ENCODE measurements around the gene HCFC1.

Gene HCFC1

GRCh38 chrX:153921511-153922446, 49.8 kb downstream of the HCFC1 start:
- no peak for DNase-seq

- no peak for DNase-seq
These were observed 50.5 kb downstream of the HCFC1 start for GRCh38 chrX:153921070-153921469.

DNA sequence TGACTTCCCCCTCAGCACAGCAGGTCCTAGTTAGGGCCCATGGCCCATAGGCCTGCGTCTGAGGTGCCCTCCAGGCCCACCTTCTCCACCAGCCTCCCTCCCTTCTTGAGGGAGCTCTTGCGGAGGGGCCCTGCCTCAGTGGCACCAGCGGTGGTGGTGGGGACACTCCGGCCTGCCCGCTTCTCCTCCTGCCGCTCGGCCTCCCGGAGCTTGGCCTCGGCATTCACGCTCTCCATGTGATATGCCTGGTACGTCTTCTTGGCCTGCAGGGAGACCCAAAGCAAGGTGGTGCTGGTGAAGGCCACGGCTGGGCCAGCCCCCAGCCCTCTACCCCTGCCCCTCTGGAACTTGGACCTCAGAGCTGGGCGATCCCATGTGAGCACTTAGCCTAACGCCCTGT, 51.1 kb downstream of the HCFC1 start:
- no peak for DNase-seq

GRCh38 chrX:153919281-153919680, 52.3 kb downstream of the HCFC1 start:
- DNase-seq = no peak

GRCh38 chrX:153917869-153918268, 53.7 kb downstream of the HCFC1 start:
- DNase-seq = no peak

DNA sequence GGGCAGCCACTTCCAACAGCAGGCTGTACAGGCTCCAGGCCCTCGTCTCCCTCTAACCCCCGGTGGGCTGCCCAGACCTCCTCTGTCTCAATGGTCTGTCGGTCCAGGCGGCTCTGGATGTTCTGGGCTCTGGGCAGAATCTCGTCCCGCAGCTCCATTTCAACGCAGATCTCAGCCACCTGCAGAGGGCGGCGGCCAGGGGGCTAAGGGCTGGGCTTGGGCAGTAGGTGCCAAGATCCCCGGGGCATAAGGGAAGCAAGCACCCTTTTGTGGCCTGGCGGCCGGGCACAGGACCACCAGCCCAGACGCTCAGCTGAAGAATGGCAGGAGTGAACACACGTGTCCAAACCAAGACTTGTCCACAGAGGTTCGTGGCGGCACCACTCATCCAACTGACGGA, 57.9 kb downstream of the HCFC1 start:
- DNase-seq = no peak

- DNase-seq = no peak
These were observed 58.4 kb downstream of the HCFC1 start for GRCh38 chrX:153913211-153913610.

- no peak for DNase-seq
These were observed 59.8 kb downstream of the HCFC1 start for GRCh38 chrX:153911798-153912197.

GRCh38 chrX:153910446-153910845, 61.2 kb downstream of the HCFC1 start:
- DNase-seq = no peak

- DNase-seq = no peak
These were observed 61.6 kb downstream of the HCFC1 start for GRCh38 chrX:153909980-153910360.

DNA sequence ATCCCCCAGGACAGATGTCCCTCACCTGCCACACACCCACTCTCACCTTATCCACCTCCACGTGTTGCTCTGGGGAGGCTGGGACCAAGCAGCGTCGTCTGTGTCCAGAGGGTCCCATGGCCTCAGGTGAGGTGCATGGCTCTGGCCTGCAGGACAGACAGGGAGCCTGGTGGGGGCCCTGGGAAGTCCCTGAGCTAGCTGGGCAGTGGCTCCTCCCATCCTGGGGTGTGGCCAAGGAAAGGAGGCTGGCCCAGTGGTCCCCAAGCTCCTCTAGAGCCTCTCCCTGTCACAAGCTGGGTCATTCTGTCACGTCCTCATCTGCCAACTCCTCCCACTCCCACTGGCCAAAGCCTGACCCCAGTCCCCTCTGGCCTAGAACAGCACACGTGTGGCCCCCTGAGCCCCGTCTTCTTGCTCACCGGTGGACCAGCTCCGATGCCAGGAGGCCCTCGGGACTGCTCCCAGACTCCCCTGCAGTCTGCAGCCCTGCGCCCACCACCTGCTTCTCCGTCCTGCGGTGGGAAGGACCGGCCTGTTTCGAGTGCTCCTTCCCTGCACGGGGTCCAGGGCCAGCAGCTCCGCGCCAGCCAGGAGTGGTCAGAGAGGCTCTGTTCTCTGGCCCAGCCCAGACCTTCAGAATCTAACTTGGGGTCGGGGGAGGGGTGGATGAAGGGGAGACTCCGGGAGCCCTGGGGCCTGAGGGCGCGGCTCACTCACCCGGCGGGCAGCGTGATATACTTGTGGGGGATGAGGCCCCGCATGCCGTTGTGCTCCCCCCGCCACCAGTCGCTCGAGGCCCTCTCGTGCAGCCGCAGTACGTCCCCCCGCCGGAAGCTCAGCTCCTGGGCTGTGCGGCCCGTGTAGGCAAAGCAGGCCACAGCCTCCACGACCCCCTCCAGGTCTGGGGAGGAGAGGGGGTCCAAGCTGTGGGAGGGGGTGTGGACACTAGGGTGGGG, 62.3 kb downstream of the HCFC1 start:
- DNase-seq = no peak

- DNase-seq = no peak
These were observed 63.3 kb downstream of the HCFC1 start for GRCh38 chrX:153908219-153908860.

- no peak for DNase-seq
These were observed 64.2 kb downstream of the HCFC1 start for GRCh38 chrX:153907456-153907855.

DNA sequence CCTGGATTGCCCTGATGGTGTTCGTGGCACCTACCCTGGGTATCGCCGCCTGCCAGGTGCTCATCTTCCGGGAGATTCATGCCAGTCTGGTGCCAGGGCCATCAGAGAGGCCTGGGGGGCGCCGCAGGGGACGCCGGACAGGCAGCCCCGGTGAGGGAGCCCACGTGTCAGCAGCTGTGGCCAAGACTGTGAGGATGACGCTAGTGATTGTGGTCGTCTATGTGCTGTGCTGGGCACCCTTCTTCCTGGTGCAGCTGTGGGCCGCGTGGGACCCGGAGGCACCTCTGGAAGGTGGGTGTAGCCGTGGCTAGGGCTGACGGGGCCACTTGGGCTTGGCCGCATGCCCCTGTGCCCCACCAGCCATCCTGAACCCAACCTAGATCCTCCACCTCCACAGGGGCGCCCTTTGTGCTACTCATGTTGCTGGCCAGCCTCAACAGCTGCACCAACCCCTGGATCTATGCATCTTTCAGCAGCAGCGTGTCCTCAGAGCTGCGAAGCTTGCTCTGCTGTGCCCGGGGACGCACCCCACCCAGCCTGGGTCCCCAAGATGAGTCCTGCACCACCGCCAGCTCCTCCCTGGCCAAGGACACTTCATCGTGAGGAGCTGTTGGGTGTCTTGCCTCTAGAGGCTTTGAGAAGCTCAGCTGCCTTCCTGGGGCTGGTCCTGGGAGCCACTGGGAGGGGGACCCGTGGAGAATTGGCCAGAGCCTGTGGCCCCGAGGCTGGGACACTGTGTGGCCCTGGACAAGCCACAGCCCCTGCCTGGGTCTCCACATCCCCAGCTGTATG, 65.3 kb downstream of the HCFC1 start:
- no peak for DNase-seq

- no peak for DNase-seq
These were observed 66.0 kb downstream of the HCFC1 start for GRCh38 chrX:153905481-153906095.

GRCh38 chrX:153903991-153904957, 67.3 kb downstream of the HCFC1 start, which contains the start of gene AVPR2:
TSS of gene AVPR2 (plus strand) at chrX:153904673. CDS start at chrX:153905146, 473 bp downstream.
- DNase-seq = no peak

DNA sequence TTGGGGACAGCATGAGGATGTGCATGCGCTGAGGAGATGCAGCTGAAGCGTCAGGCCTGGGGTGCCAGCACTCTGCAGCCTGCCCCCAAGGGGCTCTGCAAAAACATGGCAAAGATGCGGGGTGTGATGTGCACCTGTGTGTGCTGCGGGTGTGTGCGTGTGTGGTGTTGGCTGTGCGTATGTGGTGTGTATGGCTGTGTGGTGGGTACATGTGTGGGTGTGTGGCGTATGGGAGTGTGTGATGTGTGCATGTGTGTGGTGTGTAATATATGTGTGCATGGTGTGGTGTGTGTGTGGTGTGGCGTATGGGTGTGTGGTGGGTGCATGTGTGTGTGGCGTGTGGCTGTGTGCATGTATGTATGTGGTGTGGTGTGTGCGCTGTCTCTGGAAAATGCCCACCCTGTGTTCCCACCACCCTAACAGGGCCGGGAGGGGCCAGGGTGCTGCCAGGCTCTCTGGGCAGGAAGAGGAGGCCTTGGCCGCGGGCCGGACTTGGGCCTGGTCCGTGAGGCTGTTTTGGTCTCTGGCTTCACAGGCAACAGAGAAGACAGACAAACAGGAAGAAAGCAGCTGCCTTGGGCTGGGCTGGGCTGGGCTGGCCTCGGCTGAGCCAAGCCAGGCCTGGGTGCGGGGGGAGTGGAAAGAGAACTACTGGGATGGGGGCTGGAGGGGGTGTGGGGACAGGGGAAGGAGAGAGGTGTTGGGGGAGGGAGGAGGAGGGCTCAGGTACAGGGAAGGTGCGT, 68.2 kb downstream of the HCFC1 start:
- no peak for DNase-seq

DNA sequence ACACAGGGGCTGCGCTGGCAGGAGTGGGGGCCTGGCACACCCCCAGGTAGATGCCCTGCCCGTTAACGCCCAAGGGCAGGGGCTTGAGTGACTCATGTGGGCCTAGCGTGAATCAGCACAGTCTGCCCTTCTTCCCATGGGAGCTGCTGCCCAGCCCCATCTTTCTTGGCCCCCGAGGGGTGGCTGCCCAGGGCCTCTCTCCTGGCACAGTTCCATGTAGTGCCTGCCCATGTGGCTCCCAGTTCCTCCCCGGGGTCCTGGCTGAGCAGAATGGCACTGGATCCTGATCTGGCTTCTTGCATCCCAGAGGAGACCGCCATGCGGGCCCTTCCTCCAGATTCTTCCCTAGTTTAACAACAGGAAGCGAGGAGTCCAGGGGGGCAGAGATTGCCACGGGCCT, 69.2 kb downstream of the HCFC1 start:
- DNase-seq = no peak

DNA sequence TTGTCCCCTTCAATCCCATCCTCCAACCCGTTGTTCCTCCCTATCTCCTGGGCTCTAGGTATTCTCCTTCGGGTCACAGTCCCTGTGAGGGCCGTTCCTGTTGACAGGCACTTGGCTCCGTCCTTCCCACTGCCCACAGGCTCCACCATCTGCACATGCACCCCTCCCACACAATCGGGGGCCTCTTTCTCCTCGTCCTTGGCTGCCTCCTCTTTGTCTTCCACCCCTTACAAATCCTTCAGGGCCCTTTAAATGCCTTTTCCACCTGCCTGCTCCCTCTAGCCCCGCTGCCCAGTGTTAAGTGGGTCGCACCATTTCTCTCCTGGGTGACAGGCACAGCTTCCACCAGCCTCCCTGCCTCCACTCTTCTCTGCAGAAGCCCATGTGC, 69.9 kb downstream of the HCFC1 start:
- DNase-seq = no peak

All from stimulated activated CD4-positive, alpha-beta T cell treated with anti-CD3 and anti-CD28 coated beads, Interleukin-2, amount 100 ng/mL, for 48 hours (primary cell).